GM18508 (cell line): Measurements from ENCODE around the gene MAN2B2.
"Not testable (repeated sequence)": the region's sequence is repeated elsewhere in the genome, so short reads cannot be mapped to it uniquely, and the experiment has no call there.

Experiments used
- ATAC-seq: cut with Tn5 transposase; IDR thresholded peaks from one replicate; pipeline ENCODE4 v1.9.1; 2021; ENCODE audit warnings: moderate number of reproducible peaks; ENCODE audit not compliant: insufficient read depth, unreplicated experiment

The MAN2B2 gene

DNA sequence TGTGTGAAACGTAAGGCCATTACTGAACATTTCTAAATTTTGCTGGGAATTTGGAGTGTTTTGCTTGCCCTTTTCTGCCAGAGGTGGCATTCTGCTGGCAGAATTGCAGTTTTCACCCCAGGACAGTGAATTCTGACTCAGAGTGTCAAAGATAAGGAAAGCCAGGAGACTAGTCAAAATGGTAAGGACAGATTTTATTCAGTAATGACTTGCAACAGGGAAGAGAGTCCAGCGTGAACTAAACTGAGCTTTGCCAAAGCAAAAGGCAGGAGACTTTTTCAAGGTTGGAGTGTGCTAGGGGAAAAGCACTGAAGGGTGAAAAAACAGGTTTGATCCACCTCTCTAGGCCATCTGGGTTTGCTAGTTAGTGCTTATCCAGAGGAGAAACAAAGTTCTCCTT lies 84.9 kb downstream of the MAN2B2 start:
- no peak for ATAC-seq

GRCh38 chr4:6660430-6660829 lies 85.4 kb downstream of the MAN2B2 start:
- ATAC-seq: no peak

DNA sequence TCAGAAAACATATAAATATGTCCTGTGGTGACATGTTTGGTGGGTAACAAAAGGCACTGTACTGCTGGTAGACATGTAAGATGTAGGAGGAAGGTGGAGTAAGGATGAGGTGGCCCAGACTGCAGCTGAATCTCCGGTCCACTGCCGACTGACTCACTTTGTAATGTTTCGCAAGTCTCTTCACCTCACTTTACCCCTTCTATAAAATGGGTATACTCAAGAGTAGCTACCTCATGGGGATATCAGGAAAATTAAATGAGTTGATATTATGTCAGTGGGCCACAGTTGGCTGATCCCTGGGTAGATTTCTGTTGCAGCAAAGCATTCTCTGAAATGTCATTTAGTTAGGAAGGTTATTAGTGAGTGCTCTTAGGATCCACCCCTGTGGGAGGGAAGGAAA lies 87.6 kb downstream of the MAN2B2 start:
- ATAC-seq: no peak

DNA sequence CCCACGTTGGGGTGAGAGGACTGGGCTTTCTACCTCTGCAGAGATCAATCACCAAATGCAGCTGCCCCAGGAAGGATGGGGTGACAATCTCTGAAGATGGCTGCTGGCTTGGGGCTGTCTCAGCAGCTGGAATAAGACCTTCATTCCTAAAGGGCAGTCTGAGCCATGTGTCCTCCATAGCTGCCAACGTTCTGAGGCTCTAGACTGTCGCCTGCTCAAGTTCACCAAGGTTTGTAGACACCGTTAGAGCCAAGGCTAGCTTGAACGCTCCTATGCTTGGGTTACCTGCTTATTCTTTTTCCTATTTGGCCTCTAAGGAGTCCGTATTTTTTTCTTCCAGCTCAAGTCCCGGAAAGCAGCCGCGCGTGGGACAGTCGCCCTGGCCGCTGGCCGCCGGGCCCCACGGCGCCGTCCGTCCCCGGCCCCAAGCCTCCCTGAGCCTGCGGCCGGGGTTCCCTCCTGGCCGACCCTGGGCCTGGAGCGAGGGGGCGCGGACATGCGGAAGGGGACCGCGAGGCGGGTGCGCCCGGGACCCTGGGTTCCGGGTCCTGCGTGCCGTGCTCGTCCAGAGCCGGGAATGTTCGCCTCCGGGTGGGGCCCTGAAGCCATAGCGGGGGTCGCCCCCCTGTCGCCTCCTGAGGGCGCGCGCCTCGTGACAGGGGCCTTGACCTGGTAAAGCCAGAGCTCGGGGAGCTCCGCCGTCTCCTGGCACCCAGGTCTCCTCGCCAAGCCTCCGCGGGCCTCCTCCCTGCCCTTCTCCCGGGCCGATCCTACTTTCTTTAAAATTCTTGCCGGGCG lies 88.8 kb downstream of the MAN2B2 start:
- no peak for ATAC-seq

GRCh38 chr4:6665320-6665654 lies 90.3 kb downstream of the MAN2B2 start:
- no peak for ATAC-seq

DNA sequence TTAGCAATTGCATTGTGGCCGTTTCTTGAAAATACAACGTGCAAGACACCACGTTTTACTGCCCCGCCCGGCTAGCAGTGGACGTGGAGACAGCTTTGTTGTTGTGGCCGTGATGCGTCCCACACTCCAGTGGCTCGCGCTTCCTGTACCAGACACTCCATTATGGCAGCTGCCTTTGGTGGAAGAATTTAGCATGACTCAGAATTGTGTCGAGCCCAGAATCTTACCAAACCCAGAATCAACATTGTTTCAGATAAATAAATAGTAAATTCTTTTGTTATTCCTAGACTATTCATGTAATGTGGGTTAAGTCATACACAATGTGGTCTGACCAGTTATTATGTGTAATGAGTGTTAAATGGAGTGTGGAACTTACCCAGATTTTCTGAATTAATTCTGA lies 93.4 kb downstream of the MAN2B2 start:
- ATAC-seq: no peak

DNA sequence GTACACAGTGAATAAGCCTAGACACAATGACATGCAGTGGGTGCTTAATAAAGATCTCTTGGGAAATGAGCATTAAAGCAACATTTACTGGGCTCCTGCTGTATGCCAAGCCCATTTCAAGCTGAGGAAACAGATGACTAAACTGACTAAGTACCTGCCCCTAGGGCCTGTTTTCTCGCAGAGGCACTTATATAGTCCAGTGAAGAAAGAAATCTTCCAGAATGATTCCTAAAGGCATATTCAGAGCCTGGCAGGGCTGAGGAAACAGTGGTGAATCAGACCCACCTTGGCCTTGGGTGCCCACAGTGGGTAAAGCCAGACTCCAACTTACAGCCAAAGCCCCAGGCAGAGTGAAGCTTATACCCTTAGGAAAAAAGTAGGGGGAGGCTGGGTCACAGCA lies 96.7 kb downstream of the MAN2B2 start:
- ATAC-seq: no peak

DNA sequence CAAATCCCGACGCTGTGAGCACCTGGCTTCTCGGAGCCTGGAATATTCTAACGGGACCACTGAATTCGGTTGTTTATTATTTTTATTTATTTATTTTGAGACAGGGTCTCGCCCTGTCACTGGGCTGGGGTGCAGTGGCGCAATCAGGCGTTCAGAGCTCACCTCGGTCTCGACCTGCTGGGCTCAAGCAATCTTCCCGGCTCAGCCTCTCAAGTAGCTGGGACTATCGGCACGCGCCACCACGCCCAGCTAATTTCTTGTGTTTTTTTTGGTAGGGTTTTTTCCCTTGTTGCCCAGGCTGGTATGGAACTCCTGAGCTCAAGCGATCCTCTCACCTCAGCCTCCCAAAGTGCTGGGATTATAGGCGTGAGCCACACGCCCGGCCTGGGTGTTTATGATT lies 97.1 kb downstream of the MAN2B2 start:
- ATAC-seq: no peak

GRCh38 chr4:6672541-6673190 lies 97.7 kb downstream of the MAN2B2 start:
- not testable (repeated sequence) for ATAC-seq
